ENCODE results near the gene PLN.

GRCh38 chr6:118505656-118506055 is 42.4 kb upstream of the PLN start:
- TF ChIP-seq TAF1 (IDR thresholded peaks at IDR 0.05; ENCODE audit: borderline replicate concordance, low read depth, low read length) = no peak
- TF ChIP-seq POLR2AphosphoS5 (IDR thresholded peaks at IDR 0.05; ENCODE audit: low read depth, low read length) = no peak
